ENCODE measurements around the gene AGBL5.
A peak's percentile ranks its signal among the peaks of the same experiment; 100 is the strongest.

AGBL5 gene

DNA sequence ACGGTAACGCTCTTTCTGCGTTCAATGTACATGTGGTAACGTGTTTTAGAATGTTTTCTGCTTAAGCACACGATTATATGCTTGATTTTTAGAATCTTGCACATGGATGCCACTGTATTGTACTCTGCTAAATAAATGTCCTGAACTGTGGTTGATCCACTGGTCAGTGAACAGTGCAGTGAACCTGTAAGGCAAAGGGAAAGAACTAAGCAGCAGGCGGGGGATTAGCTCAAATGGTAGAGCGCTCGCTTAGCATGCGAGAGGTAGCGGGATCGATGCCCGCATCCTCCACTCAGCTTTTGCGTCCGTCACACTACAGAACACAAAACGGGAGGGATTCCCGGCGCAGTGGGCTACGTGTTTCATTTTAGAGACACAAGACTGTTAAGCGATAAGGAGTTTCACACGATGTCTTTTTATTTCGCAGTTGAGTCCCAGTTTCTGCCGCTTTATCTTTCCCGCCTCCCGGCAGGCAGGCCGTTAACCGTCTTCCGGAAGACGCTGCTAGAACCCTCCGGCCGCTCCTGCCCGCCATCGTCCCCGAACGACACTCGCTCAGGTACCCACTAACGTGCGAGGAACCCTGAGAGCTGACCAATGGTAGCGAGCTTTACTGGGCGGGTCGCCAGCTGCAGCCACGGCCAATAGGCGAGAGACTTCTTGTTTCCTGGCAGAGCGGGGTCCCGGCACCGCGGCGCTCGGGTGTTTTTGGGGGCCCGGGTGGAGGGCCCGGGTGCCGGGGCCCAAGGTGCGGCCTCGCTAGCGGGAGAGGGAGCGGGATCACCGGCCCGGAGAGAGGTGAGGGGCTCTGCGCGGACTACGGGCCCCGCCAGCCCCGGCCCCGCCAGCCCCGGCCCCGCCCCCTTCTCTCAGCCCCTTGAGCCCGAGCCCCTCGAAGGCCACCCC lies at the start of gene AGBL5:
AGBL5 (plus strand) TSS at position 673 of the 906 bp plus-strand sequence. CDS start 1,291 bp downstream, outside the sequence.
- DNase-seq = peak; percentile 97

DNA sequence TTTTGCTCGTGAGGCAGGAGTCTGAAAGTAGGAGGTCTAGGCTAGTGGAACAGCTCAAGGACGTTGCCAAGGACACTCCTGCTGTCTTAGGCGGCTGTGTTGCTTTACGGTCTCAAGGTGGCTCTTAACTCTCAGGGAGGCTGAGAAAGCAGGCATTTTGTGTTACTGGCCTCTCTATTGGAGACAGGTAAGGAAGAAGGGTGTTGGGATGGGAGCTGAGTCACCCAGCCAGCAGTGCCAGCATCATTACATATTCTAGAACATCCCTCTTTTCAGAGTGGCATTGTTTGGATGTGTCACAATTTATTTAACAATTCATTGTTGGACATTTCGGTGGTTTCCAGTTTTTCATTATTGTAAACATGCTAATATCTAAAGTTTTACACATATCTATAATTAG lies 49.5 kb upstream of the AGBL5 start:
- DNase-seq = no peak

DNA sequence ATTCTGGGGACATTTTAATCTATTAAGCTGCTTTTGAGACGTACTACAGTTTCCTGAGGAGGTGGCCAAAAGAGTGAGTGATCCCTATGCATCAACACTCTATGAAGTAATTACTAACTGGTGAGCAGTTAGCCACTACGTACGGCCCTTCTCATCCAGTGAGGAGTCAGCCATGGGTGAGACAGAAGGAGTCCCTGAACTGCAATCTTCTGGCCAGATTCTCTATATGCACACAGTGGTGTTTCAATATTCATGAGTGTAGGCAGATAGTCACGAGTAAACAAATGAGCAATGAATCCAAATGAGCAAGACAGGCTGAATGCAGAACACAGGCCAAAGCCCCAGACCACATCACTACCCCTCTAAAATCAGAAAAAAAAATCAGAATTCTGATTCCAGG lies 48.5 kb upstream of the AGBL5 start:
- DNase-seq = no peak

- DNase-seq = no peak
Measured at GRCh38 chr2:27003857-27004256, 47.6 kb upstream of the AGBL5 start.

DNA sequence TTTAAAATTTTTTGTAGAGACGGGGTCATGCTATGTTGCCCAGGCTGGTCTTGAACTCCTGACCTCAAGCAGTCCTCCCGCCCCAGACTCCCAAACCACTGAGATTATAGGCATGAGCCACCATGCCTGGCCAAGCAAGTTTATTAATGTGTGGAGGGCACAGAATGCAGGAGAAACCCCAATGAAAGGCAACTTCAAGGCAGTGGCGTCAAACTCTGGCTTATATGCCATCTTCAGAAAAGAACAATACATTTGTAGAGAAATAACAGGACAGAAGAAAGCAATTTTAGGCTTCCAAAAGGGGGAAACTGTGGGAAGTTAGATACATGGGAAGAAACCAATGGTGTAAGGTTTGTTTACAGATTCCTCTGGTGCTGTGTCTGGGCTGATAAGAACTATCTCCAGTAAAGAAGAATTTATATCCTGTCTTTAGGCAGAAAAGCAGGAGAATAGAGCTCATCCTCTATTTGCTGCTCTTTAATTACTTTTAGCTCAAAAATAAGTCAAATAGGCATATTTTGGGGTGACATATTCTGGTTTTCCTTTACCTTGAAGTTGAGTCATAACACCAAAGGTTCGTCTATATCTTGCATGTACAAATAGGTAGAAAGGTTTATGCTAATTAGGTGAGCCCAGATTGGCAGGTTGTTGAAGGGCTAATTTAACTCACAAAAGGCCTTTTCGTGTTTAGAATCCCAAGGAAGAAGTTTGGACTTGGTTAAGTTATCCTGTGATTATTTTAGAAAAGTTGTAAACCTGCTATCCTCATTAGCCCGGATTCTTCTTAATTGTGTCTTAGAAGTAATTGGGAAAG lies 44.7 kb upstream of the AGBL5 start:
- no peak for DNase-seq

DNA sequence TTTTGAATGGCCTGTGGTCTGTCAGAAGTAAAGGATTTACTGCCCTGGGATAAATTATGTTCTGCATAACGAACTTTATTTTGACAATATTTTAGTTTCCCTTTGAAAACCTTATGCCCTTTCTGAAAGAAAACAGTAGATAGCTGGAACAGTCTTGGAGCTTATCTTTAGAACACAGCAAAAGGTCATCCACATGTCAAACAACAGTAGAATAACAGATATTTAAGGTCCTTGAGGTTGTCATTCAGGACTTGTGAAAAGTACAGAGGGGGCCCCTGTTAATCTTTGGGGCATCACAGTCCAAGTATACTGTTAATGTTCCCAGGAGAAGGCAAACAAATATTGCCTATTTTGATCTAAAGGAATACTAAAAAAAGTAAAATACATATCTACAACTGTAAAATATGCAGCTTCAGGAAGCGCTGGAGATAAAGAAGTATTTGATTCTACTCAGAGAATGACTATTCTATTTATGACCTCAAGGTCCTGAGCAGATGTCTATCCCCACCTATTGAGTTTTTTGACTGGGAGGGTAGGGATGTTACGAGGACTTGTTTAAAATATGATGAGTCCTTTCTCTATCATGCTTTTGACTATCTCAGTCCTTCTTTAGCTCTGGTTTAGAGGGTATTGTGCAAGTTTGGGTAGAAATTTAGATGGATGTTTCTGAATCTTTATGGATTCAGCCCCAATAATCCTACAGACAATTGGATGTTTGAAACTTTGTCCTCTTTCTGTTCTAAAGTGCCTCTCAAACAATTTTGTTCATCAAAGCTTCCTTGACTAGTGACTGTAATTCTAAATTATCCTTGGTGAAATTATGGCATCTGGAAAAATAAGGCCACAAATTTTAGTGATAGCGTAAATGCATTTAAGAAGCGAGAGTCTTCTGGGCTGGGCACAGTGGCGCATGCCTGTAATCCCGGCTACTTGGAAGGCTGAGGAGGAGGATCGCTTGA lies 43.8 kb upstream of the AGBL5 start:
- DNase-seq = no peak

GRCh38 chr2:27008678-27009077 lies 42.8 kb upstream of the AGBL5 start:
- DNase-seq = no peak

GRCh38 chr2:27009083-27009482 lies 42.4 kb upstream of the AGBL5 start:
- no peak for DNase-seq

GRCh38 chr2:27009716-27010115 lies 41.8 kb upstream of the AGBL5 start:
- DNase-seq = no peak

DNA sequence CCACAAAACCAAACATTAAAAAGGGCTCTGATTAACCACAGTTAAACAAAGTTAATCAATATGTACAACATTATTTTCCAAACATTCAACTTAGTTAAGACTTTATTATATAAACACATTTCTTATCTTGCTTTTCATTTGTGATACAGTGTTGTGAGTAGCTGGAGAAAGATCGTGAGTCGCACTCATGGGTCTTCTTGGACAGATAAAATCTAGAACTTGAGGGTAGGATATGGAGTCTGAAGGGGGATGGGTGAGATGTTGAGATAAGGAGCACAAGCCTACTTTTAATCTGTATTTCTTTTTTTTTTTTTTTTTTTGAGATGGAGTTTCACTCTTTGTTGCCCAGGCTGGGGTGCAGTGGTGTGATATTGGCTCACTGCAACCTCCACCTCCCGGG lies 41.3 kb upstream of the AGBL5 start:
- no peak for DNase-seq

GRCh38 chr2:27013738-27014137 lies 37.7 kb upstream of the AGBL5 start:
- DNase-seq = no peak

- DNase-seq = no peak
Measured at GRCh38 chr2:27014771-27015433, 36.6 kb upstream of the AGBL5 start.

GRCh38 chr2:27016801-27017325 lies 34.6 kb upstream of the AGBL5 start:
- peak; percentile 69 for DNase-seq

DNA sequence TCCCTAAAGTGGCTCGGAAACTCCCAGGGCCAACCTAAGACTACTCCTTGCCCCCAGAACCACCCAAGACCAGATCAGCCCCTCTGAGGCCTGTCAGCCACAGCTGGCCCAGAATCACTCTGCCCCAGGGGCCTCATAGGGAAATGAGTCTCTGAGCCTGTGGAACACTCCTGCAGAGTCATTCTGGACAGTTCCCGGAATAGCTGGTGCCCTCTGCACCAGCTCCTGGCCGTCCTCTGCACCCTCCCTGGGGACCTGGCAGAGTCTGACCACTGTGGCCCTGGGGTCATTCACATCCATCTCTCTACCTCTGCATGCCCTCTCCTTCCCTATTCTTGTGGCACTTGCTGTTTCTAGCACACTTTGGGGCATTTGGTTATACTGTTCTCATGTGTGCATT lies 33.3 kb upstream of the AGBL5 start:
- DNase-seq = no peak

GRCh38 chr2:27019459-27019858 lies 32.0 kb upstream of the AGBL5 start:
- DNase-seq = no peak

DNA sequence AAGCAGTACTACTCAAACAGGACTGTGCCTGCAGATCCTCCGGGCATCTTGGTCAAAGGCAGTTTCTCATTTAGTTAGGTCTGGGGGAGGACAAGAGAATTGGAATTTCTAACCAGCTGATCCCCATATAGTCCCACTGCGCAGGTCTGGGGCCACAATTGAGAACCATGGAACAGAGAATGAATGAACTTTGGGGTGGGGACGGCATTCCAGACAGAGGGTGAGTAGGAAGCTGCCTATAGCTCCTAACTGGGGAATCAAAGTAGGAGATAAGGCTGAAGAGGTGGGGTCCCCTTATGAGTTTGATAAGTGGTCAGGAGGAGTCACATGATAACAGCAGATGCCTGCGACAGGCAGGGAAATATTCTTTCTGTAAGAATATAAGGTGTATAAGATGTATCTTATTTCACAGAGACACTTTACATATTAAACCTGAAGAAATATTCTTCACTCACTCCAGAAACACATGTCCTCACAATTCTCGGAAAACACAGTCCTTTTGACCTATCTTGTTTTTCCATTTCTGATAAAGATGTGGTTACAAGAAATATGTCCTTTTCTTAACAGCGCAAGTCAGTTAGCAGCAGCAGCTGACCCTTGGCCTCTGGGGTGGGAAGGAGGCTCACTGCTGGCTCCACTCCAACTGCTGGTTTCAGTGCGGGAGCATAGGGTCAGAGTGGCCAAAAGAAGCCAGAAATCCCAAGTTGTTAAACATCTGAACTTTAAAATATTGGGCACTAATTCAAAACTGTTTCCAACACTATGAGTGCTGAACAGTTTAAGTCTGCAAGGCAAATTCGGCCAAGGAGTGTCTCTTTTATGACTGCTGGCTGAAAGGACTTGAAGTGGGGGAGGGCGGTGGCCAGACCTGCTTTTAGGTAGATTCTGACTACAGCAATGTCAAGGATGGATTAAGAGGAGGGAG lies 31.3 kb upstream of the AGBL5 start:
- no peak for DNase-seq

DNA sequence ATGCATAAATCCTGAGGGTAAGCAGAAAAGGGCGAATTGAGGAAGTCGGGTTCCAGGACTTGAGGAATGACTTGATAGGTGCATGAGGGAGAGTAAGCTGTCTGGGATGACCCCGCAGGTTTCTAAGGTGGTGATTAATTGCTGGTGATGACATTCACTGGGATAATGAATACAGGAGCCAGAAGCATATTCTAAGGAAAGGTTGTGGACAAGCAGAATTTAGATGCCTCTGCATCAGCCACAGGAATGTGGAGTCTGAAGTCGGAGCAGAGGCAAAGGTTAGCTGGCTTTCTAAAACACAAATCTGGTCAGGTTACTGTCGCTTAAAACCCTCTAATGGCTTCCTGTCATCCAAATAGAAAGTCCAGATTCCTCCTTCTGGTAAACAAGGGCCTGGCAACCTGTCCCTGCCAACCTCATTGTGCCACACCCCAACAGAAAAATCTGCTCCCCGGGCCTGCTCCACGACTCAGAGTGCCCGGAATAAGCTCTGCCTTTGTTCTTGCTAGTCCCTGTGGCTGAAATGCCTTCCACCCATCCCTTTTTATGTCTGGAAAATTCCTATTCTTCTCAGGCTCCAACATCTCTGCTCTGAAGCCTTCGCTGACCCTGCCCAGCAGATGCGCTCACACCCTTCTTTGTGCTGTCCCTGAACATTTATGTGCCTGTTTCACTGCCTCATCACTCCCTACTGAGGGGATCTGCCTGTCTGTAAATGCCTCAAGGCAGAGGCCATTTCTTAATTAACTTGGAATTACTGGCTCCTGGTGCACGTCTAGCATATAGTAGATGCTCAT lies 30.0 kb upstream of the AGBL5 start:
- no peak for DNase-seq

DNA sequence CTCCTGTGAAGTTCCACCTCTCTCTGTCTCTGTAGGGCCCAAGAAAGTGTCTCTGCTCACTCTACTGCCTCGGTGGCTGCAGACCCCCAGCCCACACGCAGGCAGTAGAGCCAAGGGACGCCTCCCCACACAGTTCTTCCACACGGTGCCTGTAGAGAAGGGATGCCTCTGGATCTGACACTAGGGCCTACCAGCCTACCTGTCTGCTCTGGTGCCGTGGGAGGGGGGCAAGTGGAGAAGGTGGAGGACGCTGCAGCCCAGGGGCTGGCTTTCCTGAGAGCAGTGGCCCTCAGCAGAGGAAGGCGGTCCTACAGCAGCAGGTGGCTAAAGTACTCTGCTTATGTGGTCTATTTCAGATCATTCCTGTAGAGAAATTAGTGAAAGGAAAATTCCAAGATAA lies 27.7 kb upstream of the AGBL5 start:
- DNase-seq = no peak

- DNase-seq = no peak
Measured at GRCh38 chr2:27024188-27024587, 27.3 kb upstream of the AGBL5 start.

GRCh38 chr2:27024812-27025211 lies 26.7 kb upstream of the AGBL5 start:
- no peak for DNase-seq
